Smooth muscle cell (in vitro differentiated cells): ENCODE results near the gene YIPF3. TPM values are rescaled to one million over a fixed set of nuclear protein-coding genes. Genes with fewer than 3 reads are reported as not detected.

Experiments used
- DNase-seq: peaks from one replicate; lab custom pipeline; 2025; ENCODE audit not compliant: unreplicated experiment; lab: John Stamatoyannopoulos, UW
- H2AFZ ChIP-seq: fragments of 200-600 bp; sonication (generic); 2 replicates; pipeline ENCODE4 v1.6.0; 2016; ENCODE audit warnings: antibody characterized with exemption, low read depth, mild to moderate bottlenecking
- H3F3A ChIP-seq: fragments of 200-600 bp; sonication (generic); 2 replicates; pipeline ENCODE4 v1.6.0; 2017; ENCODE audit warnings: antibody characterized with exemption, low read depth
- H3K27ac ChIP-seq: fragments of 200-600 bp; sonication (generic); 2 replicates; pipeline ENCODE4 v1.5.1; 2016; ENCODE audit warnings: low read depth, mild to moderate bottlenecking
- H3K27me3 ChIP-seq: fragments of 200-600 bp; sonication (generic); 2 replicates; pipeline ENCODE4 v1.6.1; 2016; ENCODE audit warnings: low read depth, mild to moderate bottlenecking
- H3K36me3 ChIP-seq: fragments of 200-600 bp; sonication (generic); 2 replicates; pipeline ENCODE4 v1.5.1; 2016; ENCODE audit warnings: low read depth
- H3K4me1 ChIP-seq: fragments of 200-600 bp; sonication (generic); 2 replicates; pipeline ENCODE4 v1.5.1; 2016; ENCODE audit warnings: low read depth
- H3K4me2 ChIP-seq: fragments of 200-600 bp; sonication (generic); 2 replicates; pipeline ENCODE4 v1.6.0; 2016; ENCODE audit warnings: mild to moderate bottlenecking
- H3K4me3 ChIP-seq: fragments of 200-600 bp; sonication (generic); 2 replicates; pipeline ENCODE4 v1.5.1; 2016; ENCODE audit warnings: mild to moderate bottlenecking
- H3K79me2 ChIP-seq: fragments of 200-600 bp; sonication (generic); 2 replicates; pipeline ENCODE4 v1.6.0; 2016; ENCODE audit warnings: low read depth, mild to moderate bottlenecking
- H3K9ac ChIP-seq: fragments of 200-600 bp; sonication (generic); 2 replicates; pipeline ENCODE4 v1.6.0; 2016; ENCODE audit warnings: low read depth
- H3K9me3 ChIP-seq: fragments of 200-600 bp; sonication (generic); replicated peaks from 2 replicates; pipeline ENCODE4 v1.5.1; 2016; ENCODE audit warnings: low read depth
- H4K20me1 ChIP-seq: fragments of 200-600 bp; sonication (generic); 2 replicates; pipeline ENCODE4 v1.6.0; 2016; ENCODE audit warnings: low read depth
- WGBS: methylation state at CpG from one replicate; pipeline ENCODE4 v1.1.7; 2016; ENCODE audit warnings: low lambda C conversion rate; 5-methylcytosine and 5-hydroxymethylcytosine counted together
- polyA plus RNA-seq: library from polyadenylated mRNA; unstranded; fragments of >200 nt; fragmentation: Nextera tagmentation; extraction: Ambion mirVana; gene quantifications from 2 replicates; pipeline ENCODE4 v1.2.1, GENCODE V29; 2016
- total RNA-seq: library from RNA; depleted of rRNA; stranded (reverse); fragments of >200 nt; gene quantifications from 2 replicates; pipeline ENCODE4 v1.2.3, GENCODE V29; 2014
- TF ChIP-seq, protein P1 (sequence below): fragments of 200-600 bp; sonication (generic); IDR thresholded peaks from 2 replicates; pipeline ENCODE4 v1.5.1; 2017; ENCODE audit warnings: borderline replicate concordance, mild to moderate bottlenecking, antibody characterized with exemption; ENCODE audit not compliant: insufficient read depth, poor library complexity, severe bottlenecking

YIPF3 gene
- total and polyA plus RNA-seq, 2 experiments from 2014 or later: 182 to 199 TPM

DNA sequence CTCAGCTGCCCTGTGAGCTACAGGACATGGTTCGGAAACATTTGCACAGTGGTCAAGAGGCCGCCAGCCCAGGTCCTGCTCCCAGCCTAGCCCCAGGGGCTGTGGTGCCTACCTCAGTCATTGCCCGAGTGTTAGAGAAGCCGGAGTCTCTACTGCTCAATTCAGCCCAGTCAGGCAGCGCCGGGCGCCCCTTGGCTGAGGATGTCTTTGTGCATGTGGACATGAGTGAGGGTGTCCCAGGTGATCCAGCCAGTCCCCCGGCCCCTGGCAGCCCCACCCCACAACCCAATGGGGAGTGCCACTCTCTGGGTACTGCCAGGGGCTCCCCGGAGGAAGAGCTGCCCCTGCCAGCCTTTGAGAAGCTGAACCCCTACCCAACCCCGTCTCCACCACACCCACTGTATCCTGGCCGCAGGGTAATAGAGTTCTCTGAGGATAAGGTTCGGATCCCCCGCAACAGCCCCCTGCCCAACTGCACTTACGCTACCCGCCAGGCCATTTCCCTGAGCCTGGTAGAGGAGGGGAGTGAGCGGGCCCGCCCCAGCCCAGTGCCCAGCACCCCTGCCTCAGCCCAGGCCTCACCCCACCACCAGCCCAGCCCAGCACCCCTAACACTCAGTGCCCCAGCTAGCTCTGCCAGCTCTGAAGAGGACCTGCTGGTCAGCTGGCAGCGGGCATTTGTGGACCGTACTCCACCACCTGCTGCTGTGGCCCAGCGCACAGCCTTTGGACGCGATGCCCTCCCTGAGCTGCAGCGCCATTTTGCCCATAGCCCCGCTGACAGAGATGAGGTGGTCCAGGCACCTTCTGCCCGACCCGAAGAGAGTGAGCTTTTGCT is 11.8 kb downstream of the YIPF3 start:
- H3F3A ChIP-seq: no peaks in the 10 kb centered on the region
- no peak overlapping the region for H3K4me2 ChIP-seq
- no peak overlapping the region for H3K4me3 ChIP-seq
- WGBS: 96% methylated on average over 24 of the region's 26 CpGs
- no peaks in the 10 kb centered on the region for H3K27me3 ChIP-seq
- no peaks in the 10 kb centered on the region for H3K9me3 ChIP-seq
- no peak overlapping the region for H2AFZ ChIP-seq
- H3K4me1 ChIP-seq: peaks cover 2% of the 10 kb centered on the region
- TF ChIP-seq, protein P1, sequence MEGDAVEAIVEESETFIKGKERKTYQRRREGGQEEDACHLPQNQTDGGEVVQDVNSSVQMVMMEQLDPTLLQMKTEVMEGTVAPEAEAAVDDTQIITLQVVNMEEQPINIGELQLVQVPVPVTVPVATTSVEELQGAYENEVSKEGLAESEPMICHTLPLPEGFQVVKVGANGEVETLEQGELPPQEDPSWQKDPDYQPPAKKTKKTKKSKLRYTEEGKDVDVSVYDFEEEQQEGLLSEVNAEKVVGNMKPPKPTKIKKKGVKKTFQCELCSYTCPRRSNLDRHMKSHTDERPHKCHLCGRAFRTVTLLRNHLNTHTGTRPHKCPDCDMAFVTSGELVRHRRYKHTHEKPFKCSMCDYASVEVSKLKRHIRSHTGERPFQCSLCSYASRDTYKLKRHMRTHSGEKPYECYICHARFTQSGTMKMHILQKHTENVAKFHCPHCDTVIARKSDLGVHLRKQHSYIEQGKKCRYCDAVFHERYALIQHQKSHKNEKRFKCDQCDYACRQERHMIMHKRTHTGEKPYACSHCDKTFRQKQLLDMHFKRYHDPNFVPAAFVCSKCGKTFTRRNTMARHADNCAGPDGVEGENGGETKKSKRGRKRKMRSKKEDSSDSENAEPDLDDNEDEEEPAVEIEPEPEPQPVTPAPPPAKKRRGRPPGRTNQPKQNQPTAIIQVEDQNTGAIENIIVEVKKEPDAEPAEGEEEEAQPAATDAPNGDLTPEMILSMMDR: no peak
- no peak overlapping the region for H3K9ac ChIP-seq
- no peak for DNase-seq
- no peaks in the 10 kb centered on the region for H3K79me2 ChIP-seq
- no peaks in the 10 kb centered on the region for H3K36me3 ChIP-seq
- no peaks in the 10 kb centered on the region for H4K20me1 ChIP-seq
- no peak overlapping the region for H3K27ac ChIP-seq

DNA sequence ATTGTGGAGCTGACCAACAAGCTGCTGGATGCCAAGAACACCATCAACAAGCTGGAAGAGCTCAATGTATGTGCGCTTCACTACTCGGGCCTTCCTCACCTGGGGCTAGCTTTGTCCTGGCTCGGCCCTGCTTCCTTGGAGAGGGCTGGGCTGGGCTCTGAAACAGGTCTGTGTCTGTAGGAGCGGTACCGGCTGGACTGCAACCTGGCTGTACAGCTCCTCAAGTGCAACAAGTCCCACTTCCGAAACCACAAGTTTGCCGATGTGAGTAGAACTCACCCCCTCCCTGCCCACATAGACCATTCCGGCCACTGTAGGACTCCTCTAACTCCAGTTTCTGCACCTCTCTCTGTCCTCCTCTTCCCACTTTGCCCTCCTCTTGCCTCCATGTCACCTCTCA is 13.3 kb downstream of the YIPF3 start:
- H3K36me3 ChIP-seq: no peaks in the 10 kb centered on the region
- no peak overlapping the region for H2AFZ ChIP-seq
- no peaks in the 10 kb centered on the region for H3K9me3 ChIP-seq
- 97% methylated on average over 8 of the region's 8 CpGs for WGBS
- no peak overlapping the region for H3K4me2 ChIP-seq
- DNase-seq: no peak
- no peaks in the 10 kb centered on the region for H3K27me3 ChIP-seq
- no peaks in the 10 kb centered on the region for H4K20me1 ChIP-seq
- peaks cover 2% of the 10 kb centered on the region for H3K4me1 ChIP-seq
- no peak overlapping the region for H3K27ac ChIP-seq
- H3K79me2 ChIP-seq: no peaks in the 10 kb centered on the region
- H3K4me3 ChIP-seq: no peak overlapping the region
- H3F3A ChIP-seq: no peaks in the 10 kb centered on the region
- TF ChIP-seq, protein P1: no peak
- no peak overlapping the region for H3K9ac ChIP-seq

DNA sequence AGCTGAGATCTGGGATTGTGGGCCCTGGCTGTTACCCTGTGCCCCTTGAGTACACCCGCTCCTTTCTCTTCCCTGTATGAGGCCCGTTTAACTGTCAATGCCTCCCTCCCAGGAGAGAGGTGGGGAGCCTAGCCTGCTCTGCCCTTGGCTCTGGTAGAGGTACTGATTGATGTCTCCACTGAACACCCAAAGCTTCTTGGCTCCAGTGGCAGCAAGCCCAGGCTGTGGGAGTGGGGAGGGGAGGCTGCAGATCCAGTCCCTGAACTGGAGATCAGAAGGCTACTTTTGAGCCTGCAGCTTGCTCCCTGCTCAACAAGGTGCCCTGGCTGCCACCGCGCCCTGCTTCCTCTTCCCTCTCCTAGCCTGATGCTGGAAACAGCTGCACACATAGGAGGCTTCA is 14.1 kb downstream of the YIPF3 start:
- H3K79me2 ChIP-seq: no peaks in the 10 kb centered on the region
- H3K4me1 ChIP-seq: peaks cover 2% of the 10 kb centered on the region
- TF ChIP-seq, protein P1: no peak

DNA sequence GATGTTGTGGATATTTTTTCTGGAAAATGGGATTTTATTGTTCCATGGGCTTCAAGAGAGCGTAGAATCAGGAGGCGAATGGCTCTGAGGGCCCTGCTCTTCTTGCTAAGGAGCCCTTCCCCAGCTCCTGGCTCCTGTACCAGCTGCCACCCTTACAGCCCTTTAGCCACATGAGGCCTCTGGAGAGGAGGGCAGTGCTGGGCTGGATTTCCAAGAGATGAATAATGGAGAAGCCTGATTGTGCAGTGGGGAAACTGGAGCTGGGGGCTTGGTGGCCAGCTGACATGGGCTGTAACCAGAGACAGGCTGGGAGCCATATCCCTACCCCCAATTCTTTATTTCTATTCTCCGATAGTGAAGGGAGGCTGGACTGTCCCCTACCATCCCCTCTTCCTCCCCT is 15.8 kb downstream of the YIPF3 start:
- TF ChIP-seq, protein P1: no peak
- H3K27ac ChIP-seq: no peak overlapping the region
- no peaks in the 10 kb centered on the region for H3K36me3 ChIP-seq

More for the DNA sequence above, 14.1 kb downstream of the YIPF3 start:
- no peak for DNase-seq
- 96% methylated on average over 4 of the region's 4 CpGs for WGBS
- no peaks in the 10 kb centered on the region for H3K9me3 ChIP-seq
- no peak overlapping the region for H3K9ac ChIP-seq
- H3K4me3 ChIP-seq: no peak overlapping the region
- no peaks in the 10 kb centered on the region for H3K36me3 ChIP-seq
- no peaks in the 10 kb centered on the region for H3K27me3 ChIP-seq
- no peak overlapping the region for H3K27ac ChIP-seq
- H3K4me2 ChIP-seq: no peak overlapping the region
- H3F3A ChIP-seq: no peaks in the 10 kb centered on the region
- H2AFZ ChIP-seq: no peak overlapping the region
- no peaks in the 10 kb centered on the region for H4K20me1 ChIP-seq

More for the DNA sequence above, 15.8 kb downstream of the YIPF3 start:
- Histone ChIP-seq H2AFZ (no peak overlapping the region), H3K4me2 (no peak overlapping the region), H3K79me2 (no peaks in the 10 kb centered on the region), H3K4me3 (no peak overlapping the region), H3K27me3 (no peaks in the 10 kb centered on the region), H3K9ac (no peak overlapping the region), H3K9me3 (no peaks in the 10 kb centered on the region), H4K20me1 (no peaks in the 10 kb centered on the region), H3F3A (no peaks in the 10 kb centered on the region), H3K4me1 (peaks cover 6% of the 10 kb centered on the region)
- no peak for DNase-seq
- 97% methylated on average over 3 of the region's 3 CpGs for WGBS
